Measurements from ENCODE around the gene VTA1. TPM values are rescaled to one million over a fixed set of nuclear protein-coding genes. Genes with fewer than 3 reads are reported as not detected.
"Not testable (repeated sequence)": the region's sequence is repeated elsewhere in the genome, so short reads cannot be mapped to it uniquely, and the experiment has no call there.

VTA1 gene
- total and polyA plus RNA-seq, 4 donors, result 17.3 to 33.2 (median 28.3) TPM

- Histone ChIP-seq H3K27me3 (ENCODE audit: control insufficient read depth in 4 of 4, insufficient read depth in 4 of 4, low read length in 3 of 4) (peaks cover 0 to 4% (median 0%) of the 10 kb centered on the region in 4 donors), H3K9ac (ENCODE audit: low read depth in 1 of 2, low read length in 2 of 2) (no peak within 1 kb of the TSS), H3K4me3 (ENCODE audit: low read depth in 1 of 3, low read length in 3 of 3) (no peak within 1 kb of the TSS), H3K4me1 (ENCODE audit: control insufficient read depth in 4 of 4, insufficient read depth in 4 of 4, low read length in 3 of 4) (no peaks in the 10 kb centered on the region), H3K9me3 (ENCODE audit: control insufficient read depth in 4 of 4, low read length in 3 of 4) (peaks cover 0 to 9% (median 2%) of the 10 kb centered on the region in 4 donors), H3K36me3 (ENCODE audit: control insufficient read depth in 4 of 4, insufficient read depth in 3 of 4, low read depth in 1 of 4, low read length in 3 of 4) (no peaks in the 10 kb centered on the region), H3K27ac (ENCODE audit: low read depth in 1 of 2, low read length in 2 of 2) (no peak within 1 kb of the TSS)
- 63% methylated on average over 1 of the region's 1 CpG for WGBS
- no peak for TF ChIP-seq NR2F2 (IDR thresholded peaks at IDR 0.05)
- TF ChIP-seq, protein P1, sequence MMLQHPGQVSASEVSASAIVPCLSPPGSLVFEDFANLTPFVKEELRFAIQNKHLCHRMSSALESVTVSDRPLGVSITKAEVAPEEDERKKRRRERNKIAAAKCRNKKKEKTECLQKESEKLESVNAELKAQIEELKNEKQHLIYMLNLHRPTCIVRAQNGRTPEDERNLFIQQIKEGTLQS (IDR thresholded peaks at IDR 0.05), result no peak
- DNase-seq (ENCODE audit: low spot score), result no peak
Observed at GRCh38 chr6:142132625-142133024, 14.4 kb upstream of the VTA1 start, which contains the start of gene GJE1. Gene GJE1 (plus strand): TSS chr6:142132925. CDS start chr6:142133159, 234 bp downstream.

GRCh38 chr6:142138876-142139275 lies 8.2 kb upstream of the VTA1 start:
- H3K4me3 ChIP-seq (ENCODE audit: low read depth in 1 of 3, low read length in 3 of 3), result no peak overlapping the region
- 45% methylated on average over 2 of the region's 2 CpGs for WGBS
- H3K4me1 ChIP-seq (ENCODE audit: control insufficient read depth in 4 of 4, insufficient read depth in 4 of 4, low read length in 3 of 4), result no peaks in the 10 kb centered on the region
- no peak for DNase-seq (ENCODE audit: low spot score)
- no peaks in the 10 kb centered on the region for H3K27me3 ChIP-seq (ENCODE audit: control insufficient read depth in 4 of 4, insufficient read depth in 4 of 4, low read length in 3 of 4)
- no peaks in the 10 kb centered on the region for H3K36me3 ChIP-seq (ENCODE audit: control insufficient read depth in 4 of 4, insufficient read depth in 3 of 4, low read depth in 1 of 4, low read length in 3 of 4)
- TF ChIP-seq REST (IDR thresholded peaks at IDR 0.05) (no peak), GABPA (IDR thresholded peaks at IDR 0.05 in 1 of 2, conservative IDR thresholded peaks at IDR 0.05 in 1 of 2) (no peak), FOXA1 (IDR thresholded peaks at IDR 0.05) (no peak), RAD21 (IDR thresholded peaks at IDR 0.05) (no peak), NR2F2 (IDR thresholded peaks at IDR 0.05) (no peak), HNF4G (IDR thresholded peaks at IDR 0.05) (no peak), EGR1 (IDR thresholded peaks at IDR 0.05; ENCODE audit: low read depth in 2 of 2) (no peak), TAF1 (conservative IDR thresholded peaks at IDR 0.05) (no peak), JUND (IDR thresholded peaks at IDR 0.05) (no peak), FOXA2 (IDR thresholded peaks at IDR 0.05) (no peak), YY1 (IDR thresholded peaks at IDR 0.05) (no peak), RXRA (IDR thresholded peaks at IDR 0.05) (no peak), HNF4A (conservative IDR thresholded peaks at IDR 0.05) (no peak), CTCF (IDR thresholded peaks at IDR 0.05; ENCODE audit: low read depth, low read length, missing input control) (no peak)
- TF ChIP-seq, protein P1 (IDR thresholded peaks at IDR 0.05), result no peak
- TF ChIP-seq, protein P2, sequence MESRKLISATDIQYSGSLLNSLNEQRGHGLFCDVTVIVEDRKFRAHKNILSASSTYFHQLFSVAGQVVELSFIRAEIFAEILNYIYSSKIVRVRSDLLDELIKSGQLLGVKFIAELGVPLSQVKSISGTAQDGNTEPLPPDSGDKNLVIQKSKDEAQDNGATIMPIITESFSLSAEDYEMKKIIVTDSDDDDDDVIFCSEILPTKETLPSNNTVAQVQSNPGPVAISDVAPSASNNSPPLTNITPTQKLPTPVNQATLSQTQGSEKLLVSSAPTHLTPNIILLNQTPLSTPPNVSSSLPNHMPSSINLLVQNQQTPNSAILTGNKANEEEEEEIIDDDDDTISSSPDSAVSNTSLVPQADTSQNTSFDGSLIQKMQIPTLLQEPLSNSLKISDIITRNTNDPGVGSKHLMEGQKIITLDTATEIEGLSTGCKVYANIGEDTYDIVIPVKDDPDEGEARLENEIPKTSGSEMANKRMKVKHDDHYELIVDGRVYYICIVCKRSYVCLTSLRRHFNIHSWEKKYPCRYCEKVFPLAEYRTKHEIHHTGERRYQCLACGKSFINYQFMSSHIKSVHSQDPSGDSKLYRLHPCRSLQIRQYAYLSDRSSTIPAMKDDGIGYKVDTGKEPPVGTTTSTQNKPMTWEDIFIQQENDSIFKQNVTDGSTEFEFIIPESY (IDR thresholded peaks at IDR 0.05), result no peak
- no peak overlapping the region for H3K9ac ChIP-seq (ENCODE audit: low read depth in 1 of 2, low read length in 2 of 2)
- no peaks in the 10 kb centered on the region for H3K9me3 ChIP-seq (ENCODE audit: control insufficient read depth in 4 of 4, low read length in 3 of 4)
- H3K27ac ChIP-seq (ENCODE audit: low read depth in 1 of 2, low read length in 2 of 2), result no peak overlapping the region

DNA sequence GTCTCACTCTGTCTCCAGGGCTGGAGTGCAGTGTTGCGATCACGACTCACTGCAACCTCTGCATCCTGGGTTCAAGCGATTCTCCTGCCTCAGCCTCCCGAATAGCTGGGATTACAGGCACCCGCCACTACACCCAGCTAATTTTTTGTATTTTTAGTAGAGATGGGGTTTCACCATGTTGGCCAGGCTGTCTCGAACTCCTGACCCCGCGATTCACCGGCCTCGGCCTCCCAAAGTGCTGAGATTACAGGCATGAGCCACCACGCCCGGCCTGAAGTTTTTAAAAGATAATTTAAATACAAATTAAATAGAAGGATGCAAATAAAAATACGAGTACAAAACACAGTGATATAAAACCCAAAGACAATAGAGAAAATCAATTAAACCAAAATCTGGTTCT lies 5.5 kb upstream of the VTA1 start:
- not testable (repeated sequence) for H3K9ac ChIP-seq (ENCODE audit: low read depth in 1 of 2, low read length in 2 of 2); H3K4me3 ChIP-seq (ENCODE audit: low read depth in 1 of 3, low read length in 3 of 3); H3K36me3 ChIP-seq (ENCODE audit: control insufficient read depth in 4 of 4, insufficient read depth in 3 of 4, low read depth in 1 of 4, low read length in 3 of 4); H3K4me1 ChIP-seq (ENCODE audit: control insufficient read depth in 4 of 4, insufficient read depth in 4 of 4, low read length in 3 of 4); DNase-seq (ENCODE audit: low spot score); H3K27ac ChIP-seq (ENCODE audit: low read depth in 1 of 2, low read length in 2 of 2); H3K9me3 ChIP-seq (ENCODE audit: control insufficient read depth in 4 of 4, low read length in 3 of 4); H3K27me3 ChIP-seq (ENCODE audit: control insufficient read depth in 4 of 4, insufficient read depth in 4 of 4, low read length in 3 of 4)
- WGBS, result 89% methylated on average over 13 of the region's 13 CpGs
